Activated naive CD4-positive, alpha-beta T cell treated with anti-CD3 and anti-CD28 coated beads for 36 hours (primary cell): ENCODE results near the gene CEP152. TPM values are rescaled to one million over a fixed set of nuclear protein-coding genes. Genes with fewer than 3 reads are reported as not detected.

Experiments used
- CTCF ChIA-PET: fragments of 350-600 bp; sonication (Branson Sonifier 250); formaldehyde crosslinking; loops from one replicate; lab custom pipeline; 2021; ENCODE audit warnings: antibody characterized with exemption; lab: Charles Lee
- DNase-seq: peaks from one replicate; pipeline ENCODE4 v3.0.0-alpha.2; 2020
- H3K27ac Mint-ChIP-seq: one replicate; pipeline ENCODE4 v1.8.0; 2021; ENCODE audit warnings: mild to moderate bottlenecking, mixed read lengths
- H3K27me3 Mint-ChIP-seq: one replicate; pipeline ENCODE4 v1.8.0; 2021; ENCODE audit warnings: low read depth, mixed read lengths
- H3K36me3 Mint-ChIP-seq: one replicate; pipeline ENCODE4 v1.8.0; 2021; ENCODE audit warnings: low read depth, mixed read lengths
- H3K4me1 Mint-ChIP-seq: one replicate; pipeline ENCODE4 v1.8.0; 2021; ENCODE audit warnings: low read depth, mixed read lengths
- H3K4me3 Mint-ChIP-seq: one replicate; pipeline ENCODE4 v1.8.0; 2021; ENCODE audit warnings: mild to moderate bottlenecking, moderate library complexity, mixed read lengths
- H3K9me3 Mint-ChIP-seq: one replicate; pipeline ENCODE4 v1.8.0; 2021; ENCODE audit warnings: mixed read lengths
- intact Hi-C: fragments of 100-400 bp; cut with micrococcal nuclease; formaldehyde crosslinking; loops from one replicate; pipeline ENCODE4 v1.15.1; 2023
- total RNA-seq, 2 experiments: library from RNA; stranded (reverse); gene quantifications; one replicate each; pipeline ENCODE4 v1.2.3, GENCODE V29; 2021

CEP152 gene
- total RNA-seq, 2 experiments from 2014 or later, result 55.1 to 62.0 TPM

DNA sequence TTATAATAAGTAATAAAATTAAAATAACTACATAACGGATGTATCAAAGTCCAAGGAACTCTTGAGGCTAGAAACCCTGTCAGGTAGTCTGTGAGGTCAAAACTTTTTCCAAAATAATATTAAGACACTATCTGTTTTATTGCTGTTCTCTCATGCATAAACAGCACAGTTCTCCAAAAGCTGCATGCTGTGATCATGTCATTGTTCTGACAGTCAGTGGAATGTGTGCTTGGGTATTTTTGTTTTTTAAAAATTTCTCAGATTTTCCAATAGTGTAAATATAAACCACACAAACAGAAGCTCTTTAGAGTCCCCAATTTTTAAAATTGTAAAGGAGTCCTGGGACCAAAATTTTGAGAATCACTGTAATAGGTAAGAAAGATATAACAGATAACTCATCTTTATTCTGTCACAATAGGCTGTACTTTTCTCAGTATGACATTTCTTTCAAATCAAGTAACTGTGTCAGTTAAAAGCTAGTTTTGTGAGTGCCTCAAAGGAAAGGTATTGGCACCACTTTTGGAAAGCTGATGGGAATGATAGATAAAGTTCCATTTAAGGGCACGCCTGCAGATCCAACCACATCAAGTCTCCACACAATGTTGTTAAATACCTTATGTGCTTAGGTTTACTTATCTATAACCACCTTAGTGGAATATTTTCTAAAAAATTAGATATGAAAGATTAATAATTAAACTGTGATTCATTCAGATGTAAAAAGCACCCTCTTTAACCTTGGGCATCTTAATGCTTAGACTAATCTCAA lies 49.3 kb downstream of the CEP152 start:
- Mint-ChIP-seq H3K4me1 (no peaks in the 10 kb centered on the region), H3K4me3 (no peak overlapping the region), H3K27me3 (no peaks in the 10 kb centered on the region), H3K9me3 (no peaks in the 10 kb centered on the region), H3K27ac (no peak overlapping the region), H3K36me3 (peaks cover 44% of the 10 kb centered on the region)
- CTCF ChIA-PET, result interaction anchor here (0.8 kb wide), 1 partner anchor 41 kb away, joined by 3 read pairs; no protein-coding TSS in a partner anchor
- intact Hi-C loops, result no loop called here
- no peak for DNase-seq

DNA sequence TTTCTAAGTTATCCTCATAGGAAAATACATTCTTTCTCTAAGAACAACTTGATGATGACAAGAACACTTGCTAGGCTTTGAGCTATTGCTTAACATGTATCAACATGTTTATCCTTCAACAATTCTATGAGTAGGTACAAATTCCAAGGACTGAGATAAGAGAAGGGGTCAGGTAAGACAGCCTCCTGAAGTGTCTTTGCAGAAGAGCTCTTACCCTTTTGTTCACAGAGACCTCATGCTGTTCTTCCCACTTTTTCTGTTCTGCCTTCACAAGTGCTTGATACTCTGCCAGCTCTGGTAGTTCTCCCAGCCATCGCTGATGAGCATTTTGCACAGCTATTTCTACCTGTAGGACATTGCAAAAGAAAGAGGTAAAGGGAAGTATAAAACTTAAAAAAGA lies 50.9 kb downstream of the CEP152 start:
- CTCF ChIA-PET, result no interaction called here
- Mint-ChIP-seq H3K27ac (no peak overlapping the region), H3K9me3 (no peaks in the 10 kb centered on the region), H3K4me1 (no peaks in the 10 kb centered on the region), H3K27me3 (no peaks in the 10 kb centered on the region), H3K36me3 (peaks cover 43% of the 10 kb centered on the region), H3K4me3 (no peak overlapping the region)
- DNase-seq, result no peak
- intact Hi-C loops, result no loop called here

DNA sequence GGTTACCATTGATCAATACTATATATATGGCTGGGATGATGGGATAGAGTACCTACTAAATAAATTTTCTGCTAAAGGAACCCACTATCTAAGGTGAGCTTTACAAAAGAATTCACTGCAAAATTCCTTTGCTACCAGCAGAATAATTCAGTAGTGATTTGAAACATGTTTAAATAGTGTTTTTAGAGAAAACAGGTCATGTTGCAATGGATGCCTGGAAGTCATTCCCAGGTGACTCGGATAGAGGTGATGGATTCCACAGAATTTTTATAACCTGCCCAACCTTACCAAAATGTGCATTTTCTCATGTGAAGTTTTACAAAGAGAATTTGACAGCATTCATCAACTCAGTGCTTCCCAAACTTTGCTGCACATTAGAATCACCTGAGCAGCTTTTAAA lies 53.2 kb downstream of the CEP152 start:
- Mint-ChIP-seq H3K9me3 (no peaks in the 10 kb centered on the region), H3K27me3 (no peaks in the 10 kb centered on the region), H3K4me1 (no peaks in the 10 kb centered on the region), H3K4me3 (no peak overlapping the region), H3K27ac (no peak overlapping the region), H3K36me3 (peaks cover 44% of the 10 kb centered on the region)
- DNase-seq, result no peak
- intact Hi-C loops, result no loop called here
- CTCF ChIA-PET, result no interaction called here

DNA sequence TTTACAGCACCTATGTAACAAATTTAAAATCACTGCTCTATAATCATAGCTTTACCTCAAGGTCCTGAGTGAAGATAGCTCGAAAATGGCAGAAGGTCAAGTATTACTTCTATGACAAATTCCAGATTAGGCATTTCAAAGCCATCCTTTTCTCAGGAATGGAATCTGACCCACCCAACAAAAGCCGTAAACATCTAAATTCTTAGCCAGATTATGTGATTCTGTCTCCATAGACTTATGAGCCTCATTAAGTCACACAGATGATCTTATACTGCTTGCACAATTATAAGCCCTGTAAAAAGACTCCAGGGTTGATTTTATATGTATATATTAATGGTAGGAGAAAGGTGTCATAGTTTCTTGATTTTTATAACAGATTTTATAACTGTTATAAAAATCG lies 56.9 kb downstream of the CEP152 start:
- Mint-ChIP-seq H3K36me3 (peaks cover 44% of the 10 kb centered on the region), H3K9me3 (no peaks in the 10 kb centered on the region), H3K27ac (no peak overlapping the region), H3K4me3 (no peak overlapping the region), H3K4me1 (no peaks in the 10 kb centered on the region), H3K27me3 (no peaks in the 10 kb centered on the region)
- intact Hi-C loops, result no loop called here
- no peak for DNase-seq
- CTCF ChIA-PET, result no interaction called here

DNA sequence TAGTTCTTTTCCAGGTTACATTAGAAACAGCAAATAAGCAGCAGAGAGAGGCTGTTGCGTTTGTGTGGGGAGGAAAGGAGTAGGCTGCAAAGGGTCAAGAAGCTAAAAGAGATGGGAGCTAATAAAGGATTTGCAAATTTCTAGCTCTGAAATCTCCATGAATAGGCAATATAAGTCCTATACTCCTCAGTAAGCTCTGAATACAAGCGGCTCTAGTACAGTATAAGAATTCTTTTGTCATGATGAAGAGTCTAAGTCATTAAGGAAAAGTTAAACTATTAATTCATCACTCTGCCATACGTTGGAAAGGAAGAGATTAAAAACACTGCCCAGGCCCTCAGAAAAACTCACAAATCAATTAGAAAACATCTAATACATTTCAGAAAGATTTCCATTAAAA lies 59.3 kb downstream of the CEP152 start:
- H3K4me1 Mint-ChIP-seq, result no peaks in the 10 kb centered on the region
- peaks cover 52% of the 10 kb centered on the region for H3K36me3 Mint-ChIP-seq
- CTCF ChIA-PET, result no interaction called here
- intact Hi-C loops, result no loop called here
- DNase-seq, result no peak
- H3K27ac Mint-ChIP-seq, result no peak overlapping the region
- no peak overlapping the region for H3K4me3 Mint-ChIP-seq
- no peaks in the 10 kb centered on the region for H3K27me3 Mint-ChIP-seq
- no peaks in the 10 kb centered on the region for H3K9me3 Mint-ChIP-seq

DNA sequence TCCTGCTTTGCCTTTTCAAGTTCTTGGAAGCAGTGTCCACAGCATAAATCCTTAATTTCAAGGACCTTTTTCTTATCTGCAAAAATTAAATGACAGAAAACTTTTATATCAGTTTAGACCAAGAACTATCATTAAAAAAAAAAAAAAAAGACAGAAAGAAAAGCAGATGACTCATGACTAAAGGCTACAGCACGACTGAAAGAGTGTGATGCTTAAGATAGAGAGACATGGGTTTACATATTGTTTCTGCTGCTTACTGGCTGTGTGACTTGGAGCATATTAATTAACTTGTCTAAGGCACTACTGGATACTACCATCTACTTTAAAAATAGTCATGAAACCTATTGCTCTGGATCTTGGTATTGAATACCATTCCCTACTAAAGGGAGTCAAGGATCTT lies 62.3 kb downstream of the CEP152 start:
- H3K27me3 Mint-ChIP-seq, result no peaks in the 10 kb centered on the region
- H3K36me3 Mint-ChIP-seq, result peaks cover 46% of the 10 kb centered on the region
- no peaks in the 10 kb centered on the region for H3K9me3 Mint-ChIP-seq
- no peak overlapping the region for H3K4me3 Mint-ChIP-seq
- CTCF ChIA-PET, result no interaction called here
- intact Hi-C loops, result loop anchor here (5.0 kb wide), 1 partner anchor 416 kb away; the partner anchor contains the start of gene DUT
- H3K27ac Mint-ChIP-seq, result no peak overlapping the region
- no peaks in the 10 kb centered on the region for H3K4me1 Mint-ChIP-seq
- no peak for DNase-seq

DNA sequence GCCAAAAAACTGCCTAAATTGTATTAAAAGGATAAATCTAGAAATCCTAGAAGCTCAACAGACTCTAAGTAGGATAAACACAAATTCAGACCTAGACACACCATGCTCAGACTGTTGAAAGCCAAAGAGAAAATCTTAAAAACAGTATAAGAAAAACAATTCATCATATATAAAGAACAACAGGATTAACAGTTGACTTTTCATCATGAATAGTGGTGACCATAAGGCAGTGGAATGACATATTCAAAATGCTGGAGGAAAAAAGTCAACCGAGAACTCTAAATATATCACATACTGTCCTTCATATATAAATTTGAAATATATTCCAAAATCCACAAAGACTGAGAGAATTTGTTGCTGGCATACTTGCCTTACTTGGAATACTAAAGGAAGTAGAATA lies 77.3 kb downstream of the CEP152 start:
- no peak overlapping the region for H3K4me3 Mint-ChIP-seq
- peaks cover 6% of the 10 kb centered on the region for H3K9me3 Mint-ChIP-seq
- no peaks in the 10 kb centered on the region for H3K27me3 Mint-ChIP-seq
- no peak overlapping the region for H3K27ac Mint-ChIP-seq
- no peaks in the 10 kb centered on the region for H3K4me1 Mint-ChIP-seq
- intact Hi-C loops, result no loop called here
- CTCF ChIA-PET, result no interaction called here
- H3K36me3 Mint-ChIP-seq, result peaks cover 71% of the 10 kb centered on the region
- no peak for DNase-seq

DNA sequence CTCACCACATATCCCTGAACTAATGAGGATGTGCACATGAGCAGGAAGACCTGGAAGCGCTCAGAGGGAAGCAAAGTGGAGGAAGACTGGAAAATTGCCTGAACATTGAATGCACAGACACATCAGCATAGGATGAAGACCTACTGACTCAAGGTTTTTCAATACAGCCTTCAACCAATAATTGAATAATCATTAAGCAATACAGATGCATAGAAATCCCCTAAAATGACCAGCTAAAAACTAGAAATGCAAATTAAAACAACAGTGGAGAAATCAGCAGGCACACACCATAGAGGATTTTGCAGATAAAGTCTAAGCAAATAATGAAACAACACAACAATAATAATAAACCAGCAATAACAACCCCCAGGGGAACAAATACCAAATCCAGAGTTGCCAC lies 80.4 kb downstream of the CEP152 start:
- Mint-ChIP-seq H3K4me3 (no peak overlapping the region), H3K27me3 (no peaks in the 10 kb centered on the region), H3K9me3 (peaks cover 3% of the 10 kb centered on the region), H3K36me3 (peaks cover 57% of the 10 kb centered on the region), H3K27ac (no peak overlapping the region), H3K4me1 (no peaks in the 10 kb centered on the region)
- intact Hi-C loops, result no loop called here
- no peak for DNase-seq
- CTCF ChIA-PET, result no interaction called here

DNA sequence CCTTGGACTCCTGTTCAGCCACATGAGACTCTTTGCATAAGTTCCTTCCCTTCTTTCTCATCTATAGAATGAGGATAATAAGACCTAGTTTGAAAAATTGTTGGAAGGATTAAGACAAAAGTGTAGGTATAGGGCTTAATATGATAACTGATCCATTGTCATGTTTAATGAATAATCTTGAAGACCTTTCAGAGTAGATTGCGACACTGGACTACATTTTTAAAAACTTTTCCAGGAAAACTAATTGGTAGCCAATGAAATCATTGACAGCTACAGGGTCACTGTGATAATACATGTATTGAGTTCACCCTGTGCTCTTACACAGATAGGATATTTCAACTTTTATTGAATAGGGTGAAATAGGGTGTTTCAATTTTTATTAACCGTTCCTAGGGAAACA lies 86.9 kb downstream of the CEP152 start:
- Mint-ChIP-seq H3K9me3 (no peaks in the 10 kb centered on the region), H3K27me3 (peaks cover 6% of the 10 kb centered on the region), H3K36me3 (peaks cover 20% of the 10 kb centered on the region), H3K27ac (no peak overlapping the region), H3K4me1 (peaks cover 5% of the 10 kb centered on the region), H3K4me3 (no peak overlapping the region)
- intact Hi-C loops, result no loop called here
- CTCF ChIA-PET, result no interaction called here
- no peak for DNase-seq

DNA sequence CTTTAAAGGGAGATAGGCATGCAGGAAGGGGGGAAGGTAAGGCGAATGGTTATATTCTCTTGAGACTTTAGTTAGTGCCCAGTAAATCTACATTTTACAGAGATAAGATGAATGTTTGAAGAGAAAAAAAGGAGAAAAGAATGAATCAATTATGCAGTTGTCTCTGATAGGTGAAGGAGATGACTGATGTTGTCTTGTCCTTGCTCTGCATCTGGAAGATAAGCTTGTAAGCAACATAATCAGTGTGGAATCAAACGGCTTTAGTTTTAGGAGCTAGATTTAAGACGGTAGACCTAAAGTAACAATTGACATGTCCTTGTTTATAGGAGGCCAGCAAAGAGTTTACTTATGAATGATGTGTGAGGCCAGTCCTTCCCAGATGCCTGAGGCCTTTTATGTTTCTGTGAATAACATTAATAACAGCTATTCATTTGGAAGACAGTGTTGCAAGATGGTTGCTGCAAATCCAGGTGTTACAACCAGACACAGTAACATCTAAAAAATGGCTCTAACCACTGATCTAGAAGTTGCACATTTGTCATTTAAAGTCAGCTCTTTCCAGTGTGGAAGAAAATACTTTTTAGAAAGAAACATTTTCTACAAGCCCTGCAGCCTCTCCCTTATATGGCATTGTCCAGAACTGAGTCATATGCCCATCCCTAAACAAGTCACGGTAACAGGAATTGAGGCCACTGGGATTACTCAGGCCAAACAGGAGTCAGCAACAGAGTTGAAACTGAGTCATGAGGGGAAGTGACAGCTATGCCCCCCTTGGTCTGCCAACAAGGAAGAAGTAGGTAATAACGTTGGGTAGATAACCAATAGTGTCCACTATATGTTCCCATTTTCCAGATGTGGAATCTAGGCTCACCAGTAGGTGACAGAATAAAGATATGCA lies 87.9 kb downstream of the CEP152 start:
- CTCF ChIA-PET, result no interaction called here

DNA sequence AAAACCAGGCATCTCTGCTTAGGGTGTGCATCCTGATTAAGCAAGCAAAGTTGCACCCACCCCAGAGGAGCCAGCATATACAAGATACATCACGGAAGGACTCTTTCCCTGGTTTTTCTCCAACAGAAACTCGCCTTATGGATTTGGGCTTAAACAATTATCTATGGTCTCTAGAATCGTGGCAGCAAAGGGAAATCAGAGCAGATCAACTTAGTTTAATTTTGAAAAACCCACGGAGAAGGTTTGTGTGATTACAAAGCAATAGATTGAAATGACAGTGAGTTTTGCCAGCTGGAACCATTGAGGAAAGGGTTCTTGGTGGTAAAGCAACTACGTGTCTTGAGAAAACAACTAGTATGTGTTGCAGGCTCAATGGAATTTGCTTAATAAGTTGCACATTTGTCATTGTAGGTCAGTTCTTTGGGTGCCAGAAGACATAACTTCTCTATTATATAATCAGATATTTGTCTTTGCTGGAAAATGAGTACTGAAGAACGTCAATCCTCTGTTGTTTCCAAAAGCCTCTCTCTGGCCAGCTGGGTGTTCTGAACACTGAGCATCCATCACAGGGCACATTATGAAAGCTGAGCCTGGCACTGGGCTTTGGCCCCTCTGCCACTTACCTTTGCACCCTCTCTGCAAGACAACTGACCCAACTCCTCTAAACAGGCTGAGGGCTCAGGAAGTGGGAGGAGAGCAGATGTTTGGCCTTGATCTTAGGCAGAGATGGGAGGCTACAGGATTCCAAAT lies 89.6 kb downstream of the CEP152 start:
- Mint-ChIP-seq H3K36me3 (peaks cover 17% of the 10 kb centered on the region), H3K4me3 (no peak overlapping the region), H3K9me3 (peaks cover 3% of the 10 kb centered on the region), H3K27me3 (peaks cover 6% of the 10 kb centered on the region), H3K27ac (no peak overlapping the region), H3K4me1 (peaks cover 5% of the 10 kb centered on the region)
- DNase-seq, result no peak
- CTCF ChIA-PET, result no interaction called here
- intact Hi-C loops, result no loop called here

More for the DNA sequence above, 87.9 kb downstream of the CEP152 start:
- no peaks in the 10 kb centered on the region for H3K9me3 Mint-ChIP-seq
- no peak overlapping the region for H3K4me3 Mint-ChIP-seq
- H3K4me1 Mint-ChIP-seq, result peaks cover 5% of the 10 kb centered on the region
- intact Hi-C loops, result no loop called here
- no peak overlapping the region for H3K27ac Mint-ChIP-seq
- H3K36me3 Mint-ChIP-seq, result peaks cover 13% of the 10 kb centered on the region
- no peak for DNase-seq
- peaks cover 6% of the 10 kb centered on the region for H3K27me3 Mint-ChIP-seq

DNA sequence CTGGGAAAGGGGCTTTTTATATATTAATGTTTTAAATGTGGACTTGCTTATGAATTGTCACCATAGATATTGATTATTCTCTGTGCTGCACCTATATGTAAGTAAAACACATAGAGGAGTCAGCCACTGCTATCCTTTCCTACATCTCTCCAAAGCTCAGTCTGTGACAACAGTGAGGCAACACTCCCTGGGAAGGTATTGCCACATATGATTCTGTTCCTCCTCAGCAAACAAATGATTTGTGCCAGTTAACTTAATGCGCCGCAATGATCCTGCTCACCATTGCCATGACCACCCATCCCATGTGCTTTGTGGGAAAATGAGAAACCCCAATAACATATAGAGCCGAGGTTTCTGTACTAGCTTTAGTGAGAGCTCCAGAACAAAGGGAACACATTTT lies 90.2 kb downstream of the CEP152 start:
- peaks cover 23% of the 10 kb centered on the region for H3K36me3 Mint-ChIP-seq
- intact Hi-C loops, result no loop called here
- no peak overlapping the region for H3K27ac Mint-ChIP-seq
- H3K4me1 Mint-ChIP-seq, result peaks cover 5% of the 10 kb centered on the region
- peaks cover 7% of the 10 kb centered on the region for H3K9me3 Mint-ChIP-seq
- no peak for DNase-seq
- no peak overlapping the region for H3K4me3 Mint-ChIP-seq
- H3K27me3 Mint-ChIP-seq, result peaks cover 6% of the 10 kb centered on the region
- CTCF ChIA-PET, result no interaction called here
